Raji (cell line): Measurements from ENCODE around the gene RNF25.

Source experiments
- POLR2A ChIP-seq: IDR thresholded peaks from 2 replicates; pipeline ENCODE4 v1.6.1; 2011; ENCODE audit warnings: low read depth, low read length, control low read depth; ENCODE audit not compliant: insufficient read depth

RNF25 gene

GRCh38 chr2:218694405-218695145, 22.8 kb upstream of the RNF25 start:
- no peak for TF ChIP-seq POLR2A

GRCh38 chr2:218691234-218691633, 19.4 kb upstream of the RNF25 start:
- TF ChIP-seq POLR2A, result no peak

DNA sequence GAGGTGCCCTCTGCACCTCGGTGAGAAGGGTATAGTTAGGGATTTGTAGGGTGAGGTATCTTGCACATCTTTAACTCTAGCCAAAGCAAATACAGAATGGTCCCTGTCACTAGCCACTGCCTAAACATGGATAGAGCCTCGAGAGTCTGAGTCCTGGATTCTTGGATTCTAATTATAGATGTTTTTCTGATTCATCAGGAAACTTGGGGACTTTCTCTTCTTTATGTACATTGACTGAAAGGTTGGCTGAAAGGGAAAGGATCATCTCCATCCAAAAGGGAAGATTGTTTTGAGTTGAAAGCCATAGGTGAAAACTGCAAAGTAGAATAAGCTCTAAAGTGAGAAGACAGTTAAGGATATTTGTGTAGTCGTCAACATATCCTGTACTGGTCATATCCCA, 8.3 kb upstream of the RNF25 start:
- TF ChIP-seq POLR2A, result no peak

- no peak for TF ChIP-seq POLR2A
These were observed 7.3 kb upstream of the RNF25 start for GRCh38 chr2:218679119-218679518.

DNA sequence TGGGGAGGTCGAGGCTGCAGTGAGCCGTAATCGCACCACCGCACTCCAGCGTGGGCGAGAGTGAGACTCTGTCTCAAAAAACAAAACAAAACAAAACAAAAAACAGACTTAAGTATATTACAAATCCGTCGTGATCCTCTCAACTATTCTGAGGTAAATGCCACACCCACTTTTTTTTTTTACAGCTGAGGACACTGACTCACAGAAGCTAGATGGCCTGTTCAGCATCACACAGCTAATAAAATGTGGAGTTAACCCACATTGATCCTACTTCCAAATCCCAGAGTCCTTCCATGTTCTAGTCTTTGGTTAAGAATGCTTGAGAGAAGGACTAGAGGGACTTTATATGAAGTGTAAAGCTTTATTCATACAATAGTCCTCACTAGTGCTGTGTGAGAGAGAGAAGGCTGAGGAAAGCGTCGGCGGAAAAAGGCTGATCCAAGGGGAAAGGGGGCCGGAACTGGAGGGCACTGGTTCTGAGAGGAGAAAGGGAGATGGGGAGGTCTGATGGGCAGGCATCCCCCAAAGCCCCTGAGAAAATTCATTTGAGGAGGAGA, 627 bp downstream of the RNF25 start:
- TF ChIP-seq POLR2A, result no peak

GRCh38 chr2:218664653-218665052, 7.1 kb downstream of the RNF25 start:
- TF ChIP-seq POLR2A, result no peak

DNA sequence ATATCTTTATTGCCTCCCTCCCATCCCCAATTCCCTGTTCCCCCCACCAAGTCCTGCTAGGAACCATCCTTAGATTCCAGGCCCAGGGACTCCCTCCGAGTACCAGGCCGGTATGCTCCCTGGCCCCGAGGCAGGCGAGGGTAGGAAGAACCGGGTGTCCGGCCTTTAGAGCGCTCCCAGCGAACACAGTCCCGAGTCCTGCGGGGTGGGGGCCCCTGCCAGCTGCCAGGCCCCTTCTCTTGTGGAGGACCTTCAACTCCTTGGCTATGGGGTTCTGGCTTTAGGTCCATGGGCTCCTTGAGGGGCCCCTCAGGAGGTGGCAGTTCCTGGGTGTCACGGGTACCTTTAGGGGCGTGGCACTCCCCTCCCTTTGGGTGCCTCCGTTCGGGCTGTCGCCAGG, 7.9 kb downstream of the RNF25 start:
- TF ChIP-seq POLR2A, result no peak

DNA sequence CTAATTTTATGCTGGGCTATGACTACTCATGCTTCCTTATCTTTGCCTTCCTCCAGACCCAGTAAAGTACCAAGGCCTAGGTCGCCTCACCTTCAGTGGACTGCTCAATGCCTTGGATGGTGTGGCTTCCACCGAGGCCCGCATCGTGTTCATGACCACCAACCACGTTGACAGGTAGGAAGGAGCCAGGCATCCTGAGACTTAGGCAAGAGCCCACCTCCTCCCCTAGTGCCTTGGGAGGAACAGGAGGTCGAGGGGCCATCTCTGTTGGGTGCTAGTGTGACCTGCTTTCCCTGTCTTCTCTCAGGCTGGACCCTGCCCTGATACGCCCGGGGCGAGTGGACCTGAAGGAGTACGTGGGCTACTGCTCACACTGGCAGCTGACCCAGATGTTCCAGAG, 9.0 kb downstream of the RNF25 start:
- no peak for TF ChIP-seq POLR2A

DNA sequence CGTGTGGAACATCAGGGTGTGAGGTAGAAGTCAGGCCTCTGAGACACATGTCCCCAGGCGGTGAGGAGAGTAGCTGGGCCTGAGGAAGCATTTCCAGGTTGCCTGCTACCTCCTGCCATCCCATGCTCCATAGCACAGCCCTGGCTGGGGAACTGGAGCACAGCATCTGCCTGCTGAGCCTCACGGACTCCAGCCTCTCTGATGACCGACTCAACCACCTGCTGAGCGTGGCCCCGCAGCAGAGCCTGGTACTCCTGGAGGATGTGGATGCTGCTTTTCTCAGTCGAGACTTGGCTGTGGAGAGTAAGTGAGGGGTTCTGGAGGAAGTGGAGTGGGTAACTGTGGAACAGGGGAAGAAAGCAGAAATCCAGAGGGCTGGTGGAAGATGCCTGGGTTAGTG, 9.4 kb downstream of the RNF25 start:
- TF ChIP-seq POLR2A, result no peak

DNA sequence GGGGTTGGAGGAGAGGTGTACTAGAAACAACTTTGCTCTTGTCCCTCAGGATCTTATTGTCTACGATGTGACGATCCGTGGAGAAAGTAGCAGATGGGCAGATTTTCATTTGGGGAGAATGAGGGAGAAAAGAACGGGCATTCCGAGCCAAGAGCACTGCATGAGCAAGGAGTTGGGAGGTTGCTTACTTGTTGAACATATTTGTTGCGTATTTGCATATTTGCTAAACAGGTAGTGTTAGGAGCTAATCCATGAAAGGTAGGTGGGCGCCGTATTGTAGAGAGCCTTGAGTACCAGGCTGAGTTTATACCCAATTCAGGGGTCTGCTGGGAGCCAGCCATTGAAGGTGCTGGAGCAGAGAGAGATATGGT, 11.8 kb downstream of the RNF25 start:
- no peak for TF ChIP-seq POLR2A

GRCh38 chr2:218659258-218659987, 12.4 kb downstream of the RNF25 start, which contains the start of the genes BCS1L and ZNF142:
Gene BCS1L, plus strand, starts transcription at chr2:218659683. Its CDS starts 1,305 bp downstream, at chr2:218660988.
Gene ZNF142, minus strand, starts transcription at chr2:218659623. Its CDS starts 3,194 bp downstream, at chr2:218656429.
- peak; percentile 96 for TF ChIP-seq POLR2A

GRCh38 chr2:218658671-218659257, 13.0 kb downstream of the RNF25 start:
- TF ChIP-seq POLR2A, result peak; percentile 54; the same call in 1 of the 2 replicates

DNA sequence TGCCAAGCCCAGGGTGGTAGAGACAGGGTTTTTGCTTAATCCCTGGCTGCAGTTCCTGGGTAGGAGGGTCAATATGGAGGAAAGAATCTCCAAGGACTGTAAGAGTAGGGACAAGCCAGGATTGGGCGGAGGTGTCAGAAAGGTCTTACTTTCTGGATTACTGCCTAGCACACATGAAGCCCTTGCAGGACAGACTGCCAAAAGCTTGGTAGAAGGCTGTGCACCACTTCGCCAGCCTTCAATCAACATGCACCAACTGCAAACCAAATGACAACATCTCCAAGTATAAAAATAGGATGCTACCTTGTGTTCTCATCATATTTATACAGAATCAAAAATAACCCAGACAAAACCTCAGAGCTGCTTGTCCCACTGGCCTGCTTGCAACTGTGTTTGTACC, 16.1 kb downstream of the RNF25 start:
- no peak for TF ChIP-seq POLR2A

GRCh38 chr2:218648787-218649100, 23.1 kb downstream of the RNF25 start:
- no peak for TF ChIP-seq POLR2A

DNA sequence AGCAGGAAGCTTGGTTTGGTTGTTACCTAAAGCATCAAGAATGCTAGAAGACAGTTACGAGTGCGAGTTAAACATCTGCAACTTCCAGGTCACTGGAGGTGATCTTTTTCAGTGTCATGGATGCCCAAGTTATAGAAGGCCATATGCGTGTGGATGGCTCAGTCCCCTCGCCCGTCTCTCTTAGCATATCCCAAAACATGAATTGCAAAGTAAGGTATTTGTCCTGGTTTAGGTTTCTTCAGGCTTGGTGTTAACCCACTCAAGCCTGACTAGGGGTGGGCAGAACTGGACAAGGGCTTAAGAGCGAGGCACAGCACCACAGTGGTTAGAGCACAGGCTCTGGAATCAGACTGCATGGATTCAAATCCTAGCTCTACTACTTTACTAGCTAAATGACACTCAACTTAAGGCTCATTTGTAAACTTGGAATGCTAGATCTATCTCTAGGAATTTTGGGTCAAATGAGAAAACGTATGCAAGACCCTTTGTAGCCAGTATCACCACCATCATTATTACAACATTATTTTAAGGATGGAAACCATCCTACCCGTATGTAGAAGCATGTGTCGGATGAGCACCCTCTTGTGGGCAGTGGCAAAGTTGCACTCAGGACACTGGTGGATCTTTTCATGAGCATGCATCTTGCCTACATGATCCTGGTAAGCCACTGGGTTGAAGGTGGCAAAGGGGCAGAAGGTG, 23.6 kb downstream of the RNF25 start:
- TF ChIP-seq POLR2A, result no peak
